ENCODE results near the gene ZNF579. TPM values are rescaled to one million over a fixed set of nuclear protein-coding genes. Genes with fewer than 3 reads are reported as not detected.

The ZNF579 gene
- total RNA-seq, 2 experiments from 2014 or later: 7.2 TPM

GRCh38 chr19:55563261-55563690, 17.4 kb downstream of the ZNF579 start:
- H3K4me1 Mint-ChIP-seq (ENCODE audit: low read depth): no peaks in the 10 kb centered on the region
- ChIA-PET POLR2A (no interaction called here), CTCF (no interaction called here)
- intact Hi-C loops (cut with micrococcal nuclease): no loop called here
- ATAC-seq (no peak), DNase-seq (no peak)
- no peak for TF ChIP-seq CTCF (IDR thresholded peaks at IDR 0.05)
- peaks cover 3% of the 10 kb centered on the region for H3K27me3 Mint-ChIP-seq
- H3K4me3 Mint-ChIP-seq: no peak overlapping the region
- H3K27ac Mint-ChIP-seq: no peak overlapping the region
- peaks cover 3% of the 10 kb centered on the region for H3K9me3 Mint-ChIP-seq
- no peaks in the 10 kb centered on the region for H3K36me3 Mint-ChIP-seq (ENCODE audit: low read depth)

- Mint-ChIP-seq H3K27ac (no peak overlapping the region), H3K4me3 (no peak overlapping the region), H3K9me3 (peaks cover 3% of the 10 kb centered on the region), H3K27me3 (peaks cover 5% of the 10 kb centered on the region), H3K4me1 (ENCODE audit: low read depth) (no peaks in the 10 kb centered on the region), H3K36me3 (ENCODE audit: low read depth) (no peaks in the 10 kb centered on the region)
- DNase-seq: no peak
- POLR2A ChIA-PET: no interaction called here
- intact Hi-C loops (cut with micrococcal nuclease): no loop called here
- TF ChIP-seq CTCF (IDR thresholded peaks at IDR 0.05): no peak
- CTCF ChIA-PET: interaction anchor here (1.6 kb wide), 1 partner anchor 47 kb away, joined by 4 read pairs; no protein-coding TSS in a partner anchor
- no peak for ATAC-seq
Observed at GRCh38 chr19:55559684-55560083, 21.0 kb downstream of the ZNF579 start.

- intact Hi-C loops (cut with micrococcal nuclease): no loop called here
- no peaks in the 10 kb centered on the region for H3K9me3 Mint-ChIP-seq
- H3K4me3 Mint-ChIP-seq: no peak overlapping the region
- H3K27ac Mint-ChIP-seq: no peak overlapping the region
- no peaks in the 10 kb centered on the region for H3K4me1 Mint-ChIP-seq (ENCODE audit: low read depth)
- no peaks in the 10 kb centered on the region for H3K36me3 Mint-ChIP-seq (ENCODE audit: low read depth)
- DNase-seq (no peak), ATAC-seq (no peak)
- TF ChIP-seq CTCF (IDR thresholded peaks at IDR 0.05): no peak
- H3K27me3 Mint-ChIP-seq: peaks cover 7% of the 10 kb centered on the region
- CTCF ChIA-PET: interaction anchor here (1.1 kb wide), 1 partner anchor 77 kb away, joined by 3 read pairs; no protein-coding TSS in a partner anchor
- POLR2A ChIA-PET: no interaction called here
Observed at GRCh38 chr19:55554741-55555152, 25.9 kb downstream of the ZNF579 start.

- intact Hi-C loops (cut with micrococcal nuclease): no loop called here
- no peak for ATAC-seq
- no peaks in the 10 kb centered on the region for H3K4me1 Mint-ChIP-seq (ENCODE audit: low read depth)
Observed at GRCh38 chr19:55554302-55554701, 26.3 kb downstream of the ZNF579 start.

More at GRCh38 chr19:55554302-55554701, 26.3 kb downstream of the ZNF579 start:
- ChIA-PET POLR2A (no interaction called here), CTCF (interaction anchor here (1.1 kb wide), 1 partner anchor 77 kb away, joined by 3 read pairs; no protein-coding TSS in a partner anchor)
- H3K36me3 Mint-ChIP-seq (ENCODE audit: low read depth): no peaks in the 10 kb centered on the region
- no peaks in the 10 kb centered on the region for H3K9me3 Mint-ChIP-seq
- TF ChIP-seq CTCF (IDR thresholded peaks at IDR 0.05): no peak
- H3K27ac Mint-ChIP-seq: no peak overlapping the region
- no peak overlapping the region for H3K4me3 Mint-ChIP-seq
- DNase-seq: no peak
- H3K27me3 Mint-ChIP-seq: peaks cover 6% of the 10 kb centered on the region

All from activated CD8-positive, alpha-beta T cell treated with anti-CD3 and anti-CD28 coated beads for 36 hours (primary cell).